Measurements from ENCODE around the gene HOXD3. TPM values are rescaled to one million over a fixed set of nuclear protein-coding genes. Genes with fewer than 3 reads are reported as not detected.
A peak's percentile ranks its signal among the peaks of the same experiment; 100 is the strongest.

HOXD3 gene
- total and polyA plus RNA-seq, 2 experiments from 2014 or later, result not detected

DNA sequence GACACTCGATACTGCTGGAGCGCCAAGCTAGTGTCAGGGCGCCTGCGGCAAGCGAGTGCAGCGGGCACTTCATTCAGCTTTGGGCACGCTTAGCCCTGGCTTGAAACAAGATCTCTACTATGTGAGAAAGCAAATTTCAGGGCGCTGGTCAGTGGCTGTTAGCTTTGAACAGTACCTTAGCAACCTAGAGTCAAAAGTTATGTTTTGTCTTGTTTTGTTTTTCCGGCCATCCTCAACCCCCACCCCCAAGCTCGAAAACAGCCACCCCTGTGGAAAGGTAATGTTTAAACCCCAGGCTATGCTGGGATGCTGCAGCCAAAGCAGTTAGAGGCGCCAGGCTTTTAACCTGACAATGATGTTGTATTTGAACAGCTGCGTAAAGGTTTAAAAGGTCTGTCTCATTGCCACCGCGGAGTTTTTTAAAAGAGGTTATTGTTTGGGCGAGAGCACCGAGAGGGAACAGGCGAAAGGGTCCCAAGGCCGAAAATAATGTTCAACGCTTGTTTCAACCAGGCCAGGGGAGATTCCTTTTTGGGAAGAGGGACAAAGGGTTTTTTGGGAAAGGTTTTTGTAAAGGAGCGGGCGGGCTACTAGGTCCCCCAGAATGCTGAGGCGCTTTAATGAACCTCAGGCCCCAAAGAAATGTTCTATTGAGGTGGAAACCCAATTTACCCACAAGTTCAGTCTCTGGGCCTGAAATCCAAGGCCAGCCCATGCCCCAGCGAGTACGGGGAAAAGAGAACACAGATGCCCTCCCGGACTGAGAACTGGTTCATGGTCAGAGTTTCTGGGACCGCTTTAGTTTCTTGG lies 42.8 kb upstream of the HOXD3 start:
- Mint-ChIP-seq H3K4me1 (peaks cover 15% of the 10 kb centered on the region), H3K36me3 (ENCODE audit: low read depth) (peaks cover 8% of the 10 kb centered on the region; the same call in 2 of the 3 replicates), H3K27me3 (ENCODE audit: insufficient read depth, low read depth, poor library complexity) (peaks cover 100% of the 10 kb centered on the region), H3K9me3 (peaks cover 14% of the 10 kb centered on the region), H3K27ac (no peak overlapping the region), H3K4me3 (no peak overlapping the region; the same call in 2 of the 3 replicates)
- no peak overlapping the region for H2AFZ ChIP-seq
- H3K27me3 ChIP-seq (ENCODE audit: insufficient read depth), result peaks cover 100% of the 10 kb centered on the region
- TF ChIP-seq EZH2 (IDR thresholded peaks at IDR 0.05; ENCODE audit: low read depth, unreplicated experiment) (peak; percentile 78), ZNF114 (CRISPR knock-in tag; IDR thresholded peaks at IDR 0.05) (no peak), EZH2phosphoT487 (IDR thresholded peaks at IDR 0.05; ENCODE audit: unreplicated experiment) (peak; percentile 57), STAT1 (IDR thresholded peaks at IDR 0.05; ENCODE audit: unreplicated experiment) (no peak), ETS1 (IDR thresholded peaks at IDR 0.05) (no peak), CTCF (conservative IDR thresholded peaks at IDR 0.05; ENCODE audit: low read depth in 2 of 2) (no peak), ZNF462 (CRISPR knock-in tag; IDR thresholded peaks at IDR 0.05) (no peak), POLR2AphosphoS5 (IDR thresholded peaks at IDR 0.05; ENCODE audit: low read depth) (no peak)
- no peaks in the 10 kb centered on the region for H3K79me2 ChIP-seq (replicated peaks; ENCODE audit: insufficient read depth)
- H3K4me1 ChIP-seq (ENCODE audit: insufficient read depth), result peaks cover 37% of the 10 kb centered on the region
- DNase-seq (ENCODE audit: low spot score) (no peak), ATAC-seq (0 out of 3 replicates have a peak, but pooled peaks have one; percentile 4)
- no peak overlapping the region for H3K4me3 ChIP-seq
- 0 out of 2 replicates have a peak overlapping the region, but pooled peaks have one; percentile 18 for H3K4me2 ChIP-seq
- peaks cover 30% of the 10 kb centered on the region for H4K20me1 ChIP-seq (replicated peaks; ENCODE audit: insufficient read depth)
- H3K9me2 ChIP-seq (ENCODE audit: insufficient read depth), result no peaks in the 10 kb centered on the region
- H3K27ac ChIP-seq (ENCODE audit: low read depth), result no peak overlapping the region
- no peaks in the 10 kb centered on the region for H3K36me3 ChIP-seq (ENCODE audit: insufficient read depth)
- H3F3A ChIP-seq (replicated peaks; ENCODE audit: low read depth), result peaks cover 47% of the 10 kb centered on the region
